Suprapubic skin (tissue), 4 donors: ENCODE measurements around the gene LRTM1. TPM values are rescaled to one million over a fixed set of nuclear protein-coding genes. Genes with fewer than 3 reads are reported as not detected.

Source experiments
- DNase-seq, 2 donors: peaks; one replicate each; pipeline ENCODE4 v3.0.0-alpha.2; 2019; ENCODE audit warnings: low spot score in 2 of 2
- H3K27ac ChIP-seq: fragments of 200-600 bp; sonication (generic); one replicate; pipeline ENCODE4 v1.5.1; 2019
- H3K27me3 ChIP-seq: fragments of 200-600 bp; sonication (generic); one replicate; pipeline ENCODE4 v1.5.1; 2019
- H3K36me3 ChIP-seq: fragments of 200-600 bp; sonication (generic); one replicate; pipeline ENCODE4 v1.5.1; 2019
- H3K4me1 ChIP-seq: fragments of 200-600 bp; sonication (generic); one replicate; pipeline ENCODE4 v1.5.1; 2019
- H3K4me3 ChIP-seq: fragments of 200-600 bp; sonication (generic); one replicate; pipeline ENCODE4 v1.5.1; 2019; ENCODE audit warnings: mild to moderate bottlenecking
- H3K9me3 ChIP-seq: fragments of 200-600 bp; sonication (generic); one replicate; pipeline ENCODE4 v1.5.1; 2019
- CTCF ChIP-seq, 2 donors: fragments of 200-600 bp in 1 of 2; fragments of 450-650 bp in 1 of 2; sonication (generic) in 1 of 2; IDR thresholded peaks; one replicate each; pipeline ENCODE4 v1.5.1; 2016 to 2019; ENCODE audit warnings: antibody characterized with exemption in 2 of 2, mild to moderate bottlenecking in 1 of 2, moderate library complexity in 1 of 2
- EP300 ChIP-seq: sonication (generic); formaldehyde crosslinking; IDR thresholded peaks from one replicate; pipeline ENCODE4 v1.6.1; 2017; ENCODE audit warnings: antibody characterized with exemption
- POLR2A ChIP-seq, 2 donors: fragments of 450-650 bp; IDR thresholded peaks; one replicate each; pipeline ENCODE4 v1.6.1; 2017; ENCODE audit warnings: antibody characterized with exemption in 2 of 2, mild to moderate bottlenecking in 2 of 2, moderate library complexity in 2 of 2
- POLR2AphosphoS5 ChIP-seq, 3 donors: sonication (generic); formaldehyde crosslinking; IDR thresholded peaks; one replicate each; pipeline ENCODE4 v1.6.1; 2017; ENCODE audit warnings: antibody characterized with exemption in 3 of 3
- WGBS: methylation state at CpG from one replicate; pipeline ENCODE4 v1.1.5; 2018; 5-methylcytosine and 5-hydroxymethylcytosine counted together
- total RNA-seq, 4 donors: library from RNA; depleted of rRNA; stranded (reverse); fragments of >200 nt; gene quantifications; one replicate each; pipeline ENCODE4 v1.1.0, GENCODE V29; 2016

LRTM1 gene
- total RNA-seq, 4 donors from 2014 or later = not detected

- no peaks in the 10 kb centered on the region for H3K36me3 ChIP-seq
- DNase-seq = no peak
These were observed 11.1 kb downstream of the LRTM1 start for GRCh38 chr3:54916732-54917131.

GRCh38 chr3:54915976-54916375 is 11.9 kb downstream of the LRTM1 start:
- no peak for DNase-seq
- WGBS = 91% methylated on average over 8 of the region's 8 CpGs
- Histone ChIP-seq H3K4me1 (no peaks in the 10 kb centered on the region), H3K4me3 (no peak overlapping the region), H3K27me3 (no peaks in the 10 kb centered on the region), H3K36me3 (no peaks in the 10 kb centered on the region), H3K9me3 (no peaks in the 10 kb centered on the region), H3K27ac (no peak overlapping the region)
- TF ChIP-seq POLR2AphosphoS5 (IDR thresholded peaks at IDR 0.05) (no peak), POLR2A (IDR thresholded peaks at IDR 0.05) (no peak), CTCF (IDR thresholded peaks at IDR 0.05) (no peak), EP300 (no peak)

More at GRCh38 chr3:54916732-54917131, 11.1 kb downstream of the LRTM1 start:
- Histone ChIP-seq H3K27me3 (no peaks in the 10 kb centered on the region), H3K9me3 (no peaks in the 10 kb centered on the region), H3K4me3 (no peak overlapping the region), H3K4me1 (no peaks in the 10 kb centered on the region), H3K27ac (no peak overlapping the region)
- TF ChIP-seq POLR2AphosphoS5 (IDR thresholded peaks at IDR 0.05) (no peak), EP300 (no peak), POLR2A (IDR thresholded peaks at IDR 0.05) (no peak), CTCF (IDR thresholded peaks at IDR 0.05) (no peak)

GRCh38 chr3:54915181-54915580 is 12.7 kb downstream of the LRTM1 start:
- TF ChIP-seq CTCF (IDR thresholded peaks at IDR 0.05) (no peak), POLR2AphosphoS5 (IDR thresholded peaks at IDR 0.05) (no peak), EP300 (no peak), POLR2A (IDR thresholded peaks at IDR 0.05) (no peak)
- 38% methylated on average over 4 of the region's 4 CpGs for WGBS
- H3K27me3 ChIP-seq = no peaks in the 10 kb centered on the region
- no peaks in the 10 kb centered on the region for H3K4me1 ChIP-seq
- H3K36me3 ChIP-seq = no peaks in the 10 kb centered on the region
- no peak for DNase-seq
- no peak overlapping the region for H3K4me3 ChIP-seq
- no peak overlapping the region for H3K27ac ChIP-seq
- no peaks in the 10 kb centered on the region for H3K9me3 ChIP-seq

GRCh38 chr3:54914180-54914579 is 13.7 kb downstream of the LRTM1 start:
- H3K4me3 ChIP-seq = no peak overlapping the region
- H3K27ac ChIP-seq = no peak overlapping the region
- DNase-seq = no peak
- no peaks in the 10 kb centered on the region for H3K9me3 ChIP-seq
- 86% methylated on average over 2 of the region's 2 CpGs for WGBS
- no peaks in the 10 kb centered on the region for H3K4me1 ChIP-seq
- no peak for TF ChIP-seq EP300
- TF ChIP-seq CTCF (IDR thresholded peaks at IDR 0.05) = no peak
- no peak for TF ChIP-seq POLR2A (IDR thresholded peaks at IDR 0.05)
- no peak for TF ChIP-seq POLR2AphosphoS5 (IDR thresholded peaks at IDR 0.05)
- no peaks in the 10 kb centered on the region for H3K36me3 ChIP-seq
- H3K27me3 ChIP-seq = no peaks in the 10 kb centered on the region

GRCh38 chr3:54909191-54909590 is 18.7 kb downstream of the LRTM1 start:
- no peak overlapping the region for H3K27ac ChIP-seq
- H3K36me3 ChIP-seq = no peaks in the 10 kb centered on the region
- 87% methylated on average over 2 of the region's 2 CpGs for WGBS
- H3K4me3 ChIP-seq = no peak overlapping the region
- no peaks in the 10 kb centered on the region for H3K4me1 ChIP-seq
- no peaks in the 10 kb centered on the region for H3K9me3 ChIP-seq
- no peaks in the 10 kb centered on the region for H3K27me3 ChIP-seq
- TF ChIP-seq EP300 (no peak), CTCF (IDR thresholded peaks at IDR 0.05) (no peak), POLR2AphosphoS5 (IDR thresholded peaks at IDR 0.05) (no peak), POLR2A (IDR thresholded peaks at IDR 0.05) (no peak)
- DNase-seq = no peak
